Measurements from ENCODE around the gene FNBP1. TPM values are rescaled to one million over a fixed set of nuclear protein-coding genes. Genes with fewer than 3 reads are reported as not detected.
"Not testable (repeated sequence)": the region's sequence is repeated elsewhere in the genome, so short reads cannot be mapped to it uniquely, and the experiment has no call there.

Gene FNBP1
- polyA plus RNA-seq, 1 donor from 2014 or later: 173 TPM

- H3K27ac Mint-ChIP-seq: peak overlapping the region; percentile 98 to 100 (median 99)
- H3K4me1 Mint-ChIP-seq: peaks cover 65 to 77% (median 67%) of the 10 kb centered on the region in 3 donors
- no peaks in the 10 kb centered on the region for H3K27me3 Mint-ChIP-seq
- peak overlapping the region; percentile 36 to 93 (median 67) for H3K4me3 Mint-ChIP-seq
- H3K36me3 Mint-ChIP-seq: peaks cover 22% of the 10 kb centered on the region
- peaks cover 0 to 2% (median 0%) of the 10 kb centered on the region in 3 donors for H3K9me3 Mint-ChIP-seq
These were observed 22.4 kb downstream of the FNBP1 start for GRCh38 chr9:130020618-130021017.

DNA sequence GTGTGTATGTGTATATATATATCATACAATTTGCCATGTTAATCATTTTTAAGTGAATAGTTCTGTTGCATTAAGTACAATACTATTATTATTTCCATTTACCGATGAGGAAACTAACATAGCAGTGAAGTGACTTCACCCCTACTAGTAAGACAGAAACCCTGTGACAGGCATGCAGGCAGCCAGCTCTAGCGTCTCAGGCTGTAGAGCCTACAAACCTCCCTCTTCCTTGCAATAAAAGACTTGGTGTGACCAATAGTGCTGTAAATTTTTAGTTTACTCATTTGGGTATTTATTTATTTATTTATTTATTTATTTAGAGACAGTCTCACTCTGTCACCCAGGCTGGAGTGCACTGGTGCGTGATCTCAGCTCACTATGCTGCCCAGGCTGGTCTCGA, 24.7 kb downstream of the FNBP1 start:
- peaks cover 23% of the 10 kb centered on the region for H3K36me3 Mint-ChIP-seq
- H3K27ac Mint-ChIP-seq: peak overlapping the region; percentile 92 to 98 (median 92)
- peak overlapping the region in 3 of 4 donors; percentile 41 to 83 (median 58) for H3K4me3 Mint-ChIP-seq
- H3K4me1 Mint-ChIP-seq: peaks cover 55 to 68% (median 66%) of the 10 kb centered on the region in 3 donors
- peaks cover 0 to 2% (median 0%) of the 10 kb centered on the region in 3 donors for H3K9me3 Mint-ChIP-seq
- no peaks in the 10 kb centered on the region for H3K27me3 Mint-ChIP-seq

GRCh38 chr9:130017510-130017909, 25.5 kb downstream of the FNBP1 start:
- H3K4me3 Mint-ChIP-seq: peak overlapping the region in 3 of 4 donors; percentile 41 to 87 (median 58)
- H3K27ac Mint-ChIP-seq: peak overlapping the region; percentile 92 to 98 (median 92)
- H3K4me1 Mint-ChIP-seq: peaks cover 51 to 67% (median 61%) of the 10 kb centered on the region in 3 donors
- peaks cover 21% of the 10 kb centered on the region for H3K36me3 Mint-ChIP-seq
- H3K9me3 Mint-ChIP-seq, H3K27me3 Mint-ChIP-seq: not testable (repeated sequence)

GRCh38 chr9:130017076-130017475, 25.9 kb downstream of the FNBP1 start:
- Mint-ChIP-seq H3K9me3 (peaks cover 0 to 2% (median 0%) of the 10 kb centered on the region in 3 donors), H3K4me1 (peaks cover 51 to 68% (median 60%) of the 10 kb centered on the region in 3 donors), H3K27ac (peak overlapping the region; percentile 92 to 98 (median 92)), H3K4me3 (peak overlapping the region in 3 of 4 donors; percentile 41 to 87 (median 58)), H3K27me3 (no peaks in the 10 kb centered on the region), H3K36me3 (peaks cover 21% of the 10 kb centered on the region)

GRCh38 chr9:130015353-130016019, 27.5 kb downstream of the FNBP1 start:
- Mint-ChIP-seq H3K4me3 (peak overlapping the region in 2 of 4 donors; percentile 25 to 65), H3K4me1 (peaks cover 51 to 61% (median 57%) of the 10 kb centered on the region in 3 donors), H3K27ac (peak overlapping the region; percentile 67 to 86 (median 72)), H3K27me3 (no peaks in the 10 kb centered on the region), H3K36me3 (peaks cover 24% of the 10 kb centered on the region), H3K9me3 (peaks cover 0 to 2% (median 2%) of the 10 kb centered on the region in 3 donors)

GRCh38 chr9:130013326-130013725, 29.7 kb downstream of the FNBP1 start:
- Mint-ChIP-seq H3K27me3 (no peaks in the 10 kb centered on the region), H3K9me3 (peaks cover 0 to 2% (median 2%) of the 10 kb centered on the region in 3 donors), H3K27ac (peak overlapping the region; percentile 59 to 100 (median 99)), H3K4me3 (peak overlapping the region in 2 of 4 donors; percentile 9 to 28), H3K4me1 (peaks cover 58 to 64% (median 61%) of the 10 kb centered on the region in 3 donors), H3K36me3 (peaks cover 19% of the 10 kb centered on the region)

DNA sequence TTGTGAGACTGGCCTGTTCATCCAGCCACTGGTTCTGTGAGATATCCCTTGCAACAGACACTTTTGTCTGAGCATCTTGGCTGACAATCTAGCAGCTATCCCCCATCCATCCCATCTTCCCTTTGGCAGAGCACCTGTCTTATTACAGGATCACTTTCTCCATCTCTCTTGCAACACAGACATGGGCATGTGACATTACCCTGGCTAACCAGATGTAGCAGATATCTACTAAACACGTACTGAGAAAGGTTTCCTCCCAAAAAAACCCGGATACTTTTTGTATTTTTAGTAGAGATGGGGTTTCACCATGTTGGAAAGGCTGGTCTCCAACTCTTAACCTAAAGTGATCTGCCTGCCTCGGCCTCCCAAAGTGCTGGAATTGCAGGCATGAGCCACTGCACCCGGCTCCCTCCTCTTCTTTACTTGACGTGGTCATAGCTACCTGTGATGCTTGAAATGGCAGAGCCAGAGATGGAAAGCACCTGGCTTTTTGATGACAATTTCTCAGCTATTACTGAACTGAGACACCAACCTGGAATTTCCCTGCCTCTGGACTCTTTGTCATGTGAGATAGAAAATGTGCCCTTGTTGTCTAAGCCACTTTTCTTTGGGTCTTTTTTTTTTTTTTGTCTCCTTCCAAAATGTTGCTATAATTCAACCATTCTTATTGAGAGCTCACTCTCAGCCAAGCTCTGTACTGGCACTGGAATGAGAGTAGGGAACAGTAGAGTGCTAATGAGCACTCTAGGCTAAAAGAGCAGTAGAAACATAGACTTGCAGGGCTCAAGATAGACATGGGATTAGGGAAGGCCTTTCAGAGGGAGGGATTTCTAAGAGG, 32.6 kb downstream of the FNBP1 start:
- peak overlapping the region; percentile 59 to 92 (median 85) for H3K4me3 Mint-ChIP-seq
- peaks cover 15% of the 10 kb centered on the region for H3K36me3 Mint-ChIP-seq
- H3K27me3 Mint-ChIP-seq: no peaks in the 10 kb centered on the region
- peaks cover 0 to 2% (median 0%) of the 10 kb centered on the region in 3 donors for H3K9me3 Mint-ChIP-seq
- peak overlapping the region; percentile 99 to 100 (median 100) for H3K27ac Mint-ChIP-seq
- H3K4me1 Mint-ChIP-seq: peaks cover 57 to 64% (median 59%) of the 10 kb centered on the region in 3 donors

DNA sequence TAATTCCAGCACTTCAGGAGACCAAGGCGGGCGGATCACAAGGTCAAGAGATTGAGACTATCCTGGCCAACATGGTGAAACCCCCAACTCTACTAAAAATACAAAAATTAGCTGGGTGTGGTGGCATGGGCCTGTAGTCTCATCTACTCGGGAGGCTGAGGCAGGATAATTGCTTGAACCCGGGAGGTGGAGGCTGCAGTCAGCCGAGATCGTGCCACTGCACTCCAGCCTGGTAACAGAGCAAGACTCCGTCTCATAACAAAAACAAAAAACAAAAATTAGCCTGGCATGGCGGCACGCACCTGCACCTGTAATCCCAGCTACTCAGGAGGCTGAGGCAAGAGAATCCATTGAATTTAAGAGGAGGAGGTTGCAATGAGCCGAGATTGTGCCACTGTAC, 33.4 kb downstream of the FNBP1 start:
- not testable (repeated sequence) for H3K9me3 Mint-ChIP-seq
- H3K36me3 Mint-ChIP-seq: peaks cover 13% of the 10 kb centered on the region
- H3K4me1 Mint-ChIP-seq: peaks cover 50 to 60% (median 58%) of the 10 kb centered on the region in 3 donors

GRCh38 chr9:130008538-130008937, 34.5 kb downstream of the FNBP1 start:
- H3K36me3 Mint-ChIP-seq: peaks cover 13% of the 10 kb centered on the region
- H3K27ac Mint-ChIP-seq: peak overlapping the region; percentile 99 to 100 (median 100)

More for the DNA sequence above, 33.4 kb downstream of the FNBP1 start:
- Mint-ChIP-seq H3K4me3 (peak overlapping the region; percentile 59 to 94 (median 91)), H3K27ac (peak overlapping the region; percentile 99 to 100 (median 100))
- not testable (repeated sequence) for H3K27me3 Mint-ChIP-seq

DNA sequence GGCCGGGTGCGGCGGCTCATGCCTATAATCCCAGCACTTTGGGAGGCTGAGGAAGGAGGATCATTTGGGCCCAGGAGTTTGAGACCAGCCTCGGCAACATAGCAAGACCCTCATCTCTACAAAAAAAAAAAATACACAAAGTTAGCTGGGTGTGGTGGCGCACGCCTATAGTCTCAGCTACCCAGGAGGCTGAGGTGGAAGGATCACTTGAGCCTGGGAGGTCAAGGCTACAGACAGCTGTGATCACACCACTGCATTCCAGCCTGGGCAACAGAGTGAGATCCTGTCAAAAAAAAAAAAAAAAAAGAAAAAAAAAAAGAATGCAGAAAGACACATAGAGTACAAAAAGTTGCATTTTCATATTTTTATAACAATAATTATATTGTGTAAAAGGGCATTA, 36.0 kb downstream of the FNBP1 start:
- not testable (repeated sequence) for H3K9me3 Mint-ChIP-seq, H3K27me3 Mint-ChIP-seq
- peak overlapping the region; percentile 73 to 90 (median 84) for H3K4me3 Mint-ChIP-seq
- H3K27ac Mint-ChIP-seq: peak overlapping the region; percentile 99 to 100 (median 100)
- H3K4me1 Mint-ChIP-seq: peaks cover 50 to 68% (median 62%) of the 10 kb centered on the region in 3 donors
- H3K36me3 Mint-ChIP-seq: peaks cover 21% of the 10 kb centered on the region

More at GRCh38 chr9:130008538-130008937, 34.5 kb downstream of the FNBP1 start:
- peaks cover 49 to 63% (median 60%) of the 10 kb centered on the region in 3 donors for H3K4me1 Mint-ChIP-seq
- H3K27me3 Mint-ChIP-seq: no peaks in the 10 kb centered on the region
- H3K4me3 Mint-ChIP-seq: peak overlapping the region; percentile 3 to 94 (median 72)
- peaks cover 0 to 2% (median 0%) of the 10 kb centered on the region in 3 donors for H3K9me3 Mint-ChIP-seq

DNA sequence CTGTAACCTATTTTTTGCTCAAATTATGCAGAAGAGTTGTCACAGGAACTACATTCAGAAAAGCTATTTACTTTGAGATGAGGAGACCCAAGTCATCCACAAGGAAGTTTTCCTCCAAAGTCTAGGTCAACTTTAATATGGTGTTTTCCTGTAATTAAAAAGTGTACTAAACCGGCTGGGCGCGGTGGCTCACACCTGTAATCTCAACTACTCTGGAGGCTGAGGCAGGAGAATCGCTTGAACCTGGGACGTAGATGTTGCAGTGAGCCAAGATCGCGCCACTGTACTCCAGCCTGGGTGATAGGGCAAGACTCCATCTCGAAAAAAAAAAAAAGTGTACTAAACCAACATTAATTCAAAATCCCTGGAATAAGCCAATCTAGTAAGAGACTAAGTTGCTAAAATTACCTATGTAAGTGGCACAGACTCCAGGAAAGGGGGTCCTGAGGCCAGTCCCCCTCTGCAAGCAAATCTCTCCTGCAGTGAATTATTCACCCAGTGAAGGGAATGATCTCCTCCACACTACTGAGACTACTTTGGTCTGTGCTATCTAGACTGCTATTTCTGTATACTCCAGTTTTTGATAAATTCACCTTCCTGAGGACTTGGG, 38.9 kb downstream of the FNBP1 start:
- no peaks in the 10 kb centered on the region for H3K9me3 Mint-ChIP-seq
- H3K4me1 Mint-ChIP-seq: peaks cover 50 to 58% (median 54%) of the 10 kb centered on the region in 3 donors
- peak overlapping the region; percentile 99 to 100 (median 100) for H3K27ac Mint-ChIP-seq
- peak overlapping the region; percentile 60 to 89 (median 78) for H3K4me3 Mint-ChIP-seq
- no peaks in the 10 kb centered on the region for H3K27me3 Mint-ChIP-seq
- H3K36me3 Mint-ChIP-seq: peaks cover 21% of the 10 kb centered on the region

DNA sequence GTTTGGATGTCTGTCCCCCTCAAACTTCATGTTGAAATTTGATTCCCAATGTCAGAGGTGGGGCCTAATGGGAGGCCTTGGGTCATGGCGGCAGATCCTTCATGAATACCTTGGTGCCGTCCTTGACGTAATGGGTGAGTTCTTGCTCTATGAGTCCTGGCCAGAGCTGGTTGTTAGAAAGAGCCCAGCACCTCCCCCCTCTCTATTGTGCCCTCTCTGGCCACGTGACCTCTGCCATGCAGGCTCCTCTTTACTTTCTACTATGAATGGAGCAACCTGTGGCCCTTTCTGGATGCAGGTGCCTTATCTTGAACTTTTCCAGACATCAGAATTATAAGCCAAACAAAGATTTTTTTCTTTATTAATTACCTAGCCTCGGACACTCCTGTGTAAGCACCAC, 40.7 kb downstream of the FNBP1 start:
- Mint-ChIP-seq H3K4me1 (peaks cover 48 to 58% (median 51%) of the 10 kb centered on the region in 3 donors), H3K27me3 (no peaks in the 10 kb centered on the region), H3K27ac (peak overlapping the region; percentile 99 to 100 (median 100)), H3K36me3 (peaks cover 16% of the 10 kb centered on the region), H3K4me3 (peak overlapping the region; percentile 60 to 89 (median 75)), H3K9me3 (no peaks in the 10 kb centered on the region)

GRCh38 chr9:130001190-130001589, 41.8 kb downstream of the FNBP1 start:
- H3K36me3 Mint-ChIP-seq: peaks cover 14% of the 10 kb centered on the region
- peak overlapping the region; percentile 54 to 99 (median 89) for H3K27ac Mint-ChIP-seq
- H3K9me3 Mint-ChIP-seq: no peaks in the 10 kb centered on the region
- peak overlapping the region; percentile 34 to 68 (median 54) for H3K4me3 Mint-ChIP-seq
- H3K27me3 Mint-ChIP-seq: no peaks in the 10 kb centered on the region
- H3K4me1 Mint-ChIP-seq: peaks cover 52 to 58% (median 55%) of the 10 kb centered on the region in 3 donors

DNA sequence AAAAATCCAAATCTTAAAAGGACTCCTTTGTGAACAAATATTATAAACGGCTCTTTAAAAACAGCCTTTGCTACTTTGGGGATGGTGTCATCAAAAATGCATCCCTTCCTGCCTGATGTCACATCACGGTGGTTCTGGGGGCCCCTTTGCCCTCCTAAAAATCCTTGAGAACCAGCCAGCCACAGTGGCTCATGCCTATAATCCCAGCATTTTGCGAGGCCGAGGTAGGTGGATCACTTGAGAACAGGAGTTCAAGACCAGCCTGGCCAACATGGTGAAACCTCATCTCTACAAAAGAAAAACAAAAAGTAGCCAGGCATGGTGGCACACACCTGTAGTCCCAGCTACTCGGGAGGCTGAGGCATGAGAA, 43.9 kb downstream of the FNBP1 start:
- H3K36me3 Mint-ChIP-seq: peaks cover 14% of the 10 kb centered on the region
- H3K4me1 Mint-ChIP-seq: peaks cover 60 to 64% (median 60%) of the 10 kb centered on the region in 3 donors
- H3K27me3 Mint-ChIP-seq: peaks cover 2% of the 10 kb centered on the region
- H3K4me3 Mint-ChIP-seq: peak overlapping the region; percentile 1 to 67 (median 54)
- no peaks in the 10 kb centered on the region for H3K9me3 Mint-ChIP-seq
- H3K27ac Mint-ChIP-seq: peak overlapping the region; percentile 54 to 99 (median 94)
